HL-60 (cell line): Measurements from ENCODE around the gene SENP8.
A peak's percentile ranks its signal among the peaks of the same experiment; 100 is the strongest.

Experiments used
- DNase-seq, 2 experiments: peaks; one replicate each; pipeline ENCODE4 v3.0.0-alpha.2; 2010 to 2020; ENCODE audit warnings: low read depth in 1 of 2, low spot score in 1 of 2
- H3K27ac ChIP-seq: fragments of 250-450 bp; sonication (Bioruptor Pico); replicated peaks from 2 replicates; pipeline ENCODE4 v1.5.1; 2020; ENCODE audit warnings: mild to moderate bottlenecking, moderate library complexity
- H3K27me3 ChIP-seq: fragments of 250-450 bp; sonication (Bioruptor Pico); 2 replicates; pipeline ENCODE4 v1.5.1; 2021; ENCODE audit warnings: mild to moderate bottlenecking, moderate library complexity; ENCODE audit not compliant: insufficient read depth, poor library complexity, severe bottlenecking
- H3K4me3 ChIP-seq: replicated peaks from 2 replicates; pipeline ENCODE4 v1.5.1; 2011; ENCODE audit warnings: mild to moderate bottlenecking, control low read depth, low read length; ENCODE audit not compliant: insufficient read depth
- GABPA ChIP-seq: IDR thresholded peaks from 2 replicates; pipeline ENCODE4 v1.6.1; 2012; ENCODE audit warnings: low read depth
- POLR2AphosphoS5 ChIP-seq: IDR thresholded peaks from 2 replicates; pipeline ENCODE4 v1.6.1; 2012; ENCODE audit warnings: low read depth
- SPI1 ChIP-seq: IDR thresholded peaks from 2 replicates; pipeline ENCODE4 v1.6.1; 2012; ENCODE audit warnings: low read depth, mild to moderate bottlenecking, borderline replicate concordance
- TF ChIP-seq, protein P1 (sequence below): IDR thresholded peaks from one replicate; pipeline ENCODE4 v1.5.1; 2011; ENCODE audit warnings: low read length, control low read depth, inconsistent platforms; ENCODE audit not compliant: insufficient read depth
- TF ChIP-seq, protein P2 (sequence below): IDR thresholded peaks from 2 replicates; pipeline ENCODE4 v1.6.1; 2012; ENCODE audit warnings: low read depth; ENCODE audit not compliant: insufficient replicate concordance

The SENP8 gene

DNA sequence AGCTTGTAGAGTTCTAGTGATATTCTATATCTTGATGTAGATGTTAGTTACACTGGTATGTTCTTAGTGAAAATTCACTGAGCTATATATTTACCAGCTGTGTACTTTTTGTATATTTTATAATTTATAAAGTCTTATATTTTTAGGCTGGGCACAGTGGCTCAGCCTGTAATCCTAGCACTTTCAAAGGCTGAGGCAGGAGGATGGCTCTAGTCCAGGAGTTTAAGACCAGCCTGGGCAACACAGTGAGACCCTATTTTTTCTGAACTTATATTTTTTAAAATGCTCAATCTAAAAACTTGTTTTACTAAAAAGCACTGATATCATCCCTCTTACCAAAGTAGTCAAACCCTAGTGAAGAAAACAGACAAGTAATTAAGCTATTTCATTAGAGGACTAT is 5.4 kb upstream of the SENP8 start:
- Histone ChIP-seq H3K4me3 (no peak overlapping the region), H3K27me3 (no peaks in the 10 kb centered on the region), H3K27ac (no peak overlapping the region)
- TF ChIP-seq SPI1 (no peak), GABPA (no peak), POLR2AphosphoS5 (no peak)
- TF ChIP-seq, protein P1, sequence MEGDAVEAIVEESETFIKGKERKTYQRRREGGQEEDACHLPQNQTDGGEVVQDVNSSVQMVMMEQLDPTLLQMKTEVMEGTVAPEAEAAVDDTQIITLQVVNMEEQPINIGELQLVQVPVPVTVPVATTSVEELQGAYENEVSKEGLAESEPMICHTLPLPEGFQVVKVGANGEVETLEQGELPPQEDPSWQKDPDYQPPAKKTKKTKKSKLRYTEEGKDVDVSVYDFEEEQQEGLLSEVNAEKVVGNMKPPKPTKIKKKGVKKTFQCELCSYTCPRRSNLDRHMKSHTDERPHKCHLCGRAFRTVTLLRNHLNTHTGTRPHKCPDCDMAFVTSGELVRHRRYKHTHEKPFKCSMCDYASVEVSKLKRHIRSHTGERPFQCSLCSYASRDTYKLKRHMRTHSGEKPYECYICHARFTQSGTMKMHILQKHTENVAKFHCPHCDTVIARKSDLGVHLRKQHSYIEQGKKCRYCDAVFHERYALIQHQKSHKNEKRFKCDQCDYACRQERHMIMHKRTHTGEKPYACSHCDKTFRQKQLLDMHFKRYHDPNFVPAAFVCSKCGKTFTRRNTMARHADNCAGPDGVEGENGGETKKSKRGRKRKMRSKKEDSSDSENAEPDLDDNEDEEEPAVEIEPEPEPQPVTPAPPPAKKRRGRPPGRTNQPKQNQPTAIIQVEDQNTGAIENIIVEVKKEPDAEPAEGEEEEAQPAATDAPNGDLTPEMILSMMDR, result no peak
- TF ChIP-seq, protein P2, sequence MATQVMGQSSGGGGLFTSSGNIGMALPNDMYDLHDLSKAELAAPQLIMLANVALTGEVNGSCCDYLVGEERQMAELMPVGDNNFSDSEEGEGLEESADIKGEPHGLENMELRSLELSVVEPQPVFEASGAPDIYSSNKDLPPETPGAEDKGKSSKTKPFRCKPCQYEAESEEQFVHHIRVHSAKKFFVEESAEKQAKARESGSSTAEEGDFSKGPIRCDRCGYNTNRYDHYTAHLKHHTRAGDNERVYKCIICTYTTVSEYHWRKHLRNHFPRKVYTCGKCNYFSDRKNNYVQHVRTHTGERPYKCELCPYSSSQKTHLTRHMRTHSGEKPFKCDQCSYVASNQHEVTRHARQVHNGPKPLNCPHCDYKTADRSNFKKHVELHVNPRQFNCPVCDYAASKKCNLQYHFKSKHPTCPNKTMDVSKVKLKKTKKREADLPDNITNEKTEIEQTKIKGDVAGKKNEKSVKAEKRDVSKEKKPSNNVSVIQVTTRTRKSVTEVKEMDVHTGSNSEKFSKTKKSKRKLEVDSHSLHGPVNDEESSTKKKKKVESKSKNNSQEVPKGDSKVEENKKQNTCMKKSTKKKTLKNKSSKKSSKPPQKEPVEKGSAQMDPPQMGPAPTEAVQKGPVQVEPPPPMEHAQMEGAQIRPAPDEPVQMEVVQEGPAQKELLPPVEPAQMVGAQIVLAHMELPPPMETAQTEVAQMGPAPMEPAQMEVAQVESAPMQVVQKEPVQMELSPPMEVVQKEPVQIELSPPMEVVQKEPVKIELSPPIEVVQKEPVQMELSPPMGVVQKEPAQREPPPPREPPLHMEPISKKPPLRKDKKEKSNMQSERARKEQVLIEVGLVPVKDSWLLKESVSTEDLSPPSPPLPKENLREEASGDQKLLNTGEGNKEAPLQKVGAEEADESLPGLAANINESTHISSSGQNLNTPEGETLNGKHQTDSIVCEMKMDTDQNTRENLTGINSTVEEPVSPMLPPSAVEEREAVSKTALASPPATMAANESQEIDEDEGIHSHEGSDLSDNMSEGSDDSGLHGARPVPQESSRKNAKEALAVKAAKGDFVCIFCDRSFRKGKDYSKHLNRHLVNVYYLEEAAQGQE, result no peak
- no peak for DNase-seq

DNA sequence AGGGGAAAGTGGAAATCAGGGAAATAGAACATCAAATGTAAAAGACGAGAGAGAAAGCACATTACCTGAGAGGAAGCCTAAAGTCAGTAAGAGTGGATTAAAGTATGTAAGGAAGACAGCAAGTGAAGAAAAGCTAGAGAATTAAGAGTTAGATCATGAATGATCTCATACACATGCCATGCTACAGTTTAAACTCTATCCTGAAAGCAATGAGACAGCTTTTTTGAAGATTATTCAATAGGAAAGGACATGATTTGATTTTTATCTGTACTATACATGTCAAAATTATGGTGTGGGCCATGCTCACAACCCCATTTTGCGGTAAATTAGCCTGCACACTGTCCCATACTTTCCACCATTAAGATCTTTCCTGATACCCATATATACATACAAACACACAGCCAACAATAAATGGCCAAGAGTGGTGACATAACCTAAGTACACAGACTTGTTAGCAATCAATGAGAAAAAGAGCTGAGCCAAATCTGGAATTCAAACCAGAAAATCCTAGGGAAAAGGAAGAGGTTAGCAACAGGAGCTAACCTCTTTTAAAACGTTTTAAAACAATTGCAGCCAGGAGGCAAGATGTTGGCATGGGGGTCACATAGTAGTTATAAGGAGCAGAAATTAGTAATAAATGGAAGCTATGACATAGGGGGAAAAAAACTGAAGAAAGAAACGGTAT is 4.7 kb upstream of the SENP8 start:
- H3K4me3 ChIP-seq, result no peak overlapping the region
- no peaks in the 10 kb centered on the region for H3K27me3 ChIP-seq
- TF ChIP-seq POLR2AphosphoS5, result no peak
- TF ChIP-seq SPI1, result no peak
- DNase-seq, result no peak
- no peak overlapping the region for H3K27ac ChIP-seq

DNA sequence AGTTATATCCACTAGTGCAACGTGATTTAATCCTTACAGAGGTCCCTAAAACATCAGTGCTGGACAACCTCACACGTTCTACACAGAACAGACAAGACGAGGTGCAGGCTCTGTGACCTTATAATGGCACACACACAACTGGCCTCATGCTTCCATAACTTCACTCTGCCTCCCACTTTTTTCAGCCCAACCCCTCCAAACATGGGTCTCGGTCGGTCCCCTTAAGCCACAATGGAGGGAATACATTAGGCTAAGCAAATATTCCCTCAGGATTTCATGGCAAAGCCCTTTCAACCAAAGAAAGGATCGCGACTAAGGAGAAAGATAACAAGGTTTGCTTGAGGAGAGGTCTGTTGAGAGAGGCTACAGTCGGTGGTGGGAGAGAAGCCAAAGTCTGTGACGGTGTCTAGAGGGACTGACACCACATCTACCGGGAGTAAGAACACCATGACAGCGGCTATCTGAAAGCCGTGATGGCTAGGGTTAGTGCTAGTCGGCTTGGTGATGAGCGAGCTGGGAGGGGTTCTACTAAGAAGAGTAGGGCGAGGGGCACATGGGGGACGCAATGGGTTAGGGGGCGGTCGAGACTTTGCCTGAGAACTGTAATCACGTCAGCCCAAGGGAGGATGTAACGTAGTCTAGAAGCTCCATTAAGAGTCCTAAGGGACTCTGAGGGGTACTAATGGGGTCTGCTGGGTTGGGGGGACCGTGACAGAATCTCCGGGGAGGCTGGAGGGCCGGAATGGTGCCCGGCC is 1.3 kb upstream of the SENP8 start:
- H3K4me3 ChIP-seq, result peak overlapping the region; percentile 76
- TF ChIP-seq, protein P2, result no peak
- TF ChIP-seq SPI1, result no peak
- no peaks in the 10 kb centered on the region for H3K27me3 ChIP-seq
- peak in 1 of 2 experiments; percentile 15 for DNase-seq
- H3K27ac ChIP-seq, result peak overlapping the region; percentile 77

DNA sequence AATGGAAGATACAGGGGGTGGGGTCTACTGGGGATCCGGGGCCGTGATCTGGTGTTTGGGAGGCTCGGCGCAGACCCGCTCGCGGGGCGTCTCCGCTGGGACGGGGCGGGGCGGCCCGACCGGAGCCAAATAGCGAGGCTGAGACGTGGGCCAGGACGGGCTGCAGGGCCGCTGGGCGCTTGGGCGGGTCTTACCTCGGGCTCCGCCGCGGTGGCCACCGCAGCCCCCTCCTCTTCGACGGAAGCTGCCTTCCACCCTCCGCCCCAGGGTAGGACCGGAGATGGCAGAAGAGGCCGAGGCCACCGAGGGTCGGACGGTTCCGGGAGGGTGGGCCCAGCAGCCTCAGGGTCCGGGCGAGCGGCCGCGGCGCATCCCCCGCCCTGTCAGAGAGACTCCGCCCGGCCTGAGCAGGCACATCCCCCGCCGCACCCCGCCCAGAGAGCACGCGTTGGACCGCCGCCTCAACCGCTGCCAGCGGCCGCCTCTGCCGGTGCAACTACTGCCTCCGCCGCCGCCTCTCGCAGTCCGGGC is 652 bp upstream of the SENP8 start:
- TF ChIP-seq POLR2AphosphoS5 (no peak), GABPA (no peak), SPI1 (no peak)
- TF ChIP-seq, protein P1, result no peak
- TF ChIP-seq, protein P2, result no peak
- Histone ChIP-seq H3K27ac (peak overlapping the region; percentile 77), H3K27me3 (no peaks in the 10 kb centered on the region), H3K4me3 (peak overlapping the region; percentile 76)
- DNase-seq, result peak in 1 of 2 experiments; percentile 36
